HG02981 (cell line): ENCODE measurements around the gene ZNF276.
A peak's percentile ranks its signal among the peaks of the same experiment; 100 is the strongest.
"Not testable (repeated sequence)": the region's sequence is repeated elsewhere in the genome, so short reads cannot be mapped to it uniquely, and the experiment has no call there.

ENCODE experiments used
- ATAC-seq: cut with Tn5 transposase; IDR thresholded peaks from one replicate; pipeline ENCODE4 v1.9.1; 2021; ENCODE audit warnings: mild to moderate bottlenecking, moderate library complexity; ENCODE audit not compliant: unreplicated experiment

The ZNF276 gene

GRCh38 chr16:89695875-89696669, 25.3 kb upstream of the ZNF276 start:
- no peak for ATAC-seq

DNA sequence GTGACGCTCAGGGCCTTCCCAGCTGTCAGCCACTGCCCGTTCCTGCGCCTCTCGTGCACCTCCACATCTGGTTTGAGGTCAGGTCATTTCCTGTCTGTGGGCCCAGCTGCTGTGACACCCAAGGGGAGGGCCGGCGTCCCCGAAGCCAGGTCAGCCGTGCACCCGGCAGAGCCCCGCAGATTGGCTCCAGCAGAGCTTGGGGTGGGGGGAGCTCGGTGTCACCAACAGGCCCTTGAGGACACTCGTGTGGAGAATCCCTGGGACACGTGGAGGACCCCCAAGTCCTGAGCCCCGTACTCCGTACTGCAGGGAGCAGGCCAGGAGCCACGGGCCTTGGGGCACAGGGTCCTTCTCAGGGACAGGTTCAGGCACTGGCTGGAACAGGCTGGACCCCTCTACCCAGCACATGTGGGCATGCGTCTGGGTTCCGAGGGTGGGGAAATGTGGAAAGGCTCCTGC, 24.6 kb upstream of the ZNF276 start:
- no peak for ATAC-seq

GRCh38 chr16:89697161-89697615, 24.1 kb upstream of the ZNF276 start:
- ATAC-seq: no peak

DNA sequence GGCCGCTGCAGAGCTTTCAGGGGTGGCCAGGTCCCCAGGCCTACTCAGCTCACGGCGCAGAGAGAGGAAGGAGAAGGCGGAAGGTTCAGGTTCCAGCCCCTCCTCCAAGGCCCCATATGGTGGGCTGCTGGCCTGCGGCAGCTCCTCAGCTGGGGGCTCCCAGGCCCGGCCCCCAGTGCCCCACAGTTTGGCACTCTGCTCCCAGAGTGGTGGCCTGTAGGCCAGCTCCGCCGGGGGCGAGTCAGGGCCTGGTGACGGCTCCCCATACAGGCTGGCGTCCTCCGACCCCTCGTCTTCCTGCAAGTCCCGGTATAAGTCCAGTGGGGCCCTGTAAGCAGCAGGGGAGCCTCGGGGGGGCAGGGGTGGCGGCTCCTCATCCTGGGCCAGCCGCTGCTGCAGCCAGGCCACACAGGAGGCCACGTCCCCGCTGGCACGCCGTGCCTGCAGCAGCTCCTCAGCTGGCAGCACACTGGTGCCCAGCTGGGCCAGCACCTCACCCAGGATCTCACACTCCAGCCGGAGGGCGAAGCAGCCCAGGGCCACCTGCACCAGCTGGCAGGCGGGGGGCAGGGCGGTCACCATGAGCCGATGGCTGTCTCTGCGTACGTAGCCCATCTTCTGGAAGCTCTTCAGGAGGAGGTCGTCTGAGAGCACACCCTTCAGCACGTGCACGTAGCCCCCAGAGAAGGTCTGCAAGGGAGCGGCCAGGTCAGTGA, 23.6 kb upstream of the ZNF276 start:
- no peak for ATAC-seq

DNA sequence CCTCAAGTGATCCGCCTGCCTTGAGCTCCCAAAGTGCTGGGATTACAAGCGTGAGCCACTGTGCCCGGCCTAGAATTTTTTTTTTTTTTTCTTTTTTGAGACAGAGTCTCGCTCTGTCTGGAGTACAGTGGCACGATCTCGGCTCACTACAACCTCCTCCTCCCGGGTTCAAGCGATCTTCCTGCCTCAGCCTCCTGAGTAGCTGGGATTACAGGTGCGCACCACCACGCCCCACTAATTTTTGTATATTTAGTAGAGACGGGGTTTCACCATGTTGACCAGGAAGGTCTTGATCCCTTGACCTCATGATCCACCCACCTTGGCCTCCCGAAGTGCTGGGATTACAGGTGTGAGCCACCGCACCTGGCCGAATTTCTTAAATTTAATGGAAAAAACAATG, 22.6 kb upstream of the ZNF276 start:
- not testable (repeated sequence) for ATAC-seq

GRCh38 chr16:89699629-89700099, 21.7 kb upstream of the ZNF276 start:
- not testable (repeated sequence) for ATAC-seq

DNA sequence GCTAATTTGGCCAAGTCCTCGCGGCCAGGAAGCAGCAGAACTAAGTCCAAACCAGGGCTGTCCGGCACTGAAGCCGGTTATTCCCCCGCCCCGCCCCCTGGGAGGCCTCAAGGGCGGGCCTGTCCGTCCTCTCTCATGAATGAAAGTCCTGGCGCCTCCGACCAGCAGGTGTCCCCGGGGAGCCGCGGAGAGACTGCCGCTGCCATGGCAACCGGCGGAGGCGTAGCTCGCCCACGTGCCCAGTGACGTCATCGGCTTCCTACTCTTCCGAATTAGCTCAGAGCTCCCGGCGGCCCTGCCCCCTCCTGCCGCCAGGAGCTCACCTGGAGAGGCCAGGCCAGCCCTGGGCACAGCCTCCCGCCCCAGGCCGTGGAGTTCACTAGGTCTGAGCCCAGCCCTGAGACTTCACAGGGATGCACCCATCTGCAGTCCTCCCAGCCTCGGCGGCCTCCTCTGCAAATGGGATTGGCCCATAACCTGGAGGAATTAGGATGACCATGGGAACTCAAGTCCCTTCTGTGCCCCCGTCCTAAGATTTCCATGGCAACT, 21.2 kb upstream of the ZNF276 start:
- peak; percentile 40 for ATAC-seq

DNA sequence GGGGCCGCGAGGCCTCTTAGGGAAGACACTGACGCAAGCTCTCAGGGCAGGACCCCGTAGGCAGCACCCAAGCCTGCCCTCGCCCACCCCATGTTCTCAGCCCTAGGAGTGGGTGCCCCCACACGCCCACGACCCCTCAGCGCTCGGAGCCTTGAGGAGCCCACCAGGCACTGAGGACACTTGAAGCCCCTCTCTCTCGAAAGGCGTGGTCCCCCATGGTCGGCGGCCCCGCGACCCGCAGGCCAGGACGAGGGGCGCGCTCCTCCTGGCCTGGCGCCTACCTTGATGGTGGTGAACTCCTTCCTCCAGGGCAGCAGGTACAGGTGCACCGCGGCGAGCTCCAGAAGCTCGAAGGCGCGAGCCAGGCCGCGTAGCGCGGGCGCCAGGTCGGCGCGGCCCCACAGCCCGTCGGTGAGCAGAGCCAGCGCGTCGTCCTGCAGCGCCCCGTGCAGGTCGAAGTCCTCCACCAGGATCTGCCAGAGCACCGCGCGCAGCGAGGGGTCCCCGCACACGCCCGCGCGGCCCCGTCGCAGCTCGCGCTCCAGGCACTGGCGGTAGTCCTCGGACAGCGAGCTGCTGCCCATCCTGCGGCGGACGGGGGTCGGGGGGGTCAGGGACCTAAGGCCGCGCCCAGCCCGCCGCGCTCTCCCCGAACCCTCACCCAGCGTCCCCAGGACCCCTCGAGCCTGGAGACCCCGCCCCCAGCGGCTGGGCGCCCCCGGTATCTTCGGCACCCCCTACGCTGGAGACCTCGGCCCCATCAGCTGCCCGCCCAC, 20.5 kb upstream of the ZNF276 start:
- no peak for ATAC-seq

GRCh38 chr16:89701425-89702406, 19.6 kb upstream of the ZNF276 start, which contains the start of gene SPATA2L:
TSS of gene SPATA2L (minus strand) at chr16:89701705. CDS start at chr16:89701232, 473 bp downstream.
- ATAC-seq: peak; percentile 69

DNA sequence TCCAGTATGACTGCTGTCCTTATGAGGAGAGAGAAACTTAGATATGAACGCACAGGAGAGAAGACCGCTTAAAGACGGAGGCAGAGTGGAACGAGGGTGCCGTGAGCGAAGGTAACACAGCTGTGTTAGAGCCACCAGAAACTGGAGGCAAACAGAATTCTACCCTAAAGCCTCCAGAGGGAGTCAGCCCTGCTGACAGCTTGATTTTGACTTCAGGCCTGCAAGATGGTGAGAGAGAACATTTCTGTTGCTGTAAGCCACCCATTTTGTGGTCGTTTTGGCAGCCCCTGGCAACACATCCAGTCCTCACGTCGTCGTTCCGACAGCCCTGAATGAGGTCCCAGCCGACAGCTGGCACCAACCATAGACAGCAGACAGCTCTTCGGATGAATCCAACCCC, 17.1 kb upstream of the ZNF276 start:
- no peak for ATAC-seq

DNA sequence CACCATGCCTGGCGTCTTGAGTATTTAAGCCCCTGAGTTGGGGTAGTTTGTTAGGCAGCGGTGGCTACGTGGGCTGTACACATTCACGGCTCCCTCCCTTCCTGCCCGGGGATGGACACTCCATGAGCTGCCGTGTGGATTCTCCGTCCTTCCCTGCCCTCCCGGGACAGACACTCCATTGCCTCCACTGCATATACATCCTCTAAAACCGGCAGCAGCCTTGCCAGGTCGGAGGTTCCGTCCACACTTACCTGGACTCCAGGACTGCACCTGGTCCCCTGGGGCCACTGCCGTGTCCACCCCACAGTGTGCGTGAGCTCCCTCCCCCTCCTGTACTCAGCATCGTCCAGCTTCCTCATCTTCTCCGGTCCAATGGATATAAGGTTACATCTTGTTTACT, 16.3 kb upstream of the ZNF276 start:
- ATAC-seq: no peak

DNA sequence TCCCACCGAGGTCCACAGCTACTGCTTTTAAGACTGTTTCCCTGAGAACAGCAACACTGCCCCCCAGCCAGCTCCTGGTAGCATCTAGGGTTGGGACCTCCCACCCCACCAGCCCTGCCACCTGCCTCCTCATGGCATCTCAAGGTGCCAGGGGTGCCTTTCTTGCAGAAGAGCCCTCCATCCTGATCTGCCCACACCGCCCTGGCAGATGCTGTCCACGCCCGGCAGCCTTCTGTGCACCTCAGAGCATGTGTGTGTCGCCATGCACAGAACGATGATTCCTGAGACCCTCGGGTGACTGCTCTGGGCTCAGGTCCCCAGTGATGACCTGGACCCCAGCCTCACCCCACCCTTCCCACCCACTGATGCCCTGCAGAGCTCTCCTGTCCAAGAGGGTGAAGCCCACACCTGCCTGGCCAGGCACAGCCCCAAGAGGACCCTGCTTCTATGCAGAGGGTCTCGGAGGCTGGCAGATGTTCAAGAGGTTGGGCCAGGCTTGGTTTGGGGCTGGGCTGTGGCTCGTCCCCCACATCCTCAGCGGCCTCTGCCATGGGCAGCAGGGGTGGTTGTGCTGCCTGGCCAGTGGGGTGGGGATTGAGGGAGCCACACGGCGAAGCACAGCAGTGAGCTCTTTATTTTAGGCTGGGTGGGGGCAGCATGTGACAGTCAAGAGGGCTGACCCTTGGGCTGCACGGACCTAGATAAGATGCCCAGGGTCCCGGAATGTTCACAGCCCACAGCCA, 14.6 kb upstream of the ZNF276 start:
- no peak for ATAC-seq

- ATAC-seq: no peak
Observed at GRCh38 chr16:89707695-89708094, 13.6 kb upstream of the ZNF276 start.

DNA sequence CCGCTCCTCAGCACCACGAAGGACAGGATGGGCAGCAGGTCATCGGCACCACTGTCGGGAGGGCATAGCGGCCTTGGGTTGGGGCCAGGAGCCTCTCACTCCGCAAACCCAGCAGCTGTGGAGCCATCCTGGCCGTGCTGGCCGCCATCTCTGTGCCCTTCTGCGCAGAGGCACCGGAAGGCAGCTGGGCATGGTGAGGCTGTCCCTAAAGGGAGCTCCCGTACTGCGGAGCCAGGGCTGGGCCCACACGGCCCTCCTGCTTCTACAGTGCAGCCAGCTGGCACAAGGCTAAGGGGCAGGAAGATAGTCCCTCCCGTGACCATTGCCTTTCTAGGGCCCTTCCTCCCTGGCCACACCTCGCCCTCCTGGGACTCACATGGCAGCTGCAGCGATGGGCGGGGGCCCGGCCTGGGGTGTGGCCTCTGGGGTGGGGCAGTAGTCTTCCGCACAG, 12.8 kb upstream of the ZNF276 start:
- no peak for ATAC-seq

DNA sequence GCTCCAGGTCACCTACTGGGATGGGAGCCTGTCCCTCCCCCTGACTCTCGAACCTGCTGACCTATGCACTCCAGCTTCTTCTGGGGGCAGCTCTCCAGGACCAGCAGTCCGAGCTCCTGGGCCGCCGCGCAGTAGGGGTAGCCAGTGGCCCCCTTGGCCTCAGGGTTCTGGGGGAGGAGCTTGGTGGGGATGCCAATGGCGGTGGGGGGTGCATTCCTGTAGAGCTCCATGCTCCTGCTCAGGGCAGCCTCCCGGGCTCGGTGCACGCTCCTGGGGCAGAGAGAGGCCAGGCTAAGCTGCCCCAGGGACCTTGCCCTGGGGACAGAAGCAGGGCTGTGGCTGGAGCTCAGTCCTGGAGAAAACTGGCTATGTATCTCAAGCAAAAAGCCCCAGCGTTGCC, 12.2 kb upstream of the ZNF276 start:
- ATAC-seq: no peak

DNA sequence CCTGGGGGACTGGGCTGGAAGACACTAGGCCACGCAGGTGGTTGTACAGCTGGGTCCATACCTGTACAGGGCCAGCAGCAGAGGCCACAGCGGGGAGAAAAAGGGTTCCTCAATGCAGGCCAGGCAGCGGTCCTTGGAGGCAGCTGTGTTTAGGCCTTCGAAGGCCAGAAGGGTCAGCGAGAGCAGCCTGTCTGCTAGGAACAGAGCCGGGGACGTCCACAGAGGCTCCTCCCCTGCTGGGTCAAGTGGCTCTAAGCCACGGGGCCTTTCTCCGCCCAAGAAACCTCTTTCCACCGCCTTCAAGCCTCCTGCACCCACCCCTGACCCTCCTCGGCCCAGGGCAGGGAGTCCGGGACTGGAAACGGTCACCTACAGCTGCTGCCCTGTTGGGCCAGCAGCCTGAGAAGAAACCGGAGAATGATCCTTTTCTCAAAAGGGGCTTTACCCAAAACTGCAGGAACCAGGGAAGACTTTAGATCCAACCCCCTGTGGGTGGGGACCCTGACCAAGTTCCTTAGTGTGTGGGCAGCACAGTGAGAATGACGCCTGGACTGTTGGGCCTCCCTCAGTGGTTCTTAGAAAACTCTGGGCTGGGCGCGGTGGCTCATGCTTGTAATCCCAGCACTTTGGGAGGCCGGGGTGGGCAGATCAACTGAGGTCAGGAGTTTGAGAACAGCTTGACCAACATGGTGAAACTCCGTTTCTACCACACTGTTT, 11.5 kb upstream of the ZNF276 start:
- ATAC-seq: no peak

DNA sequence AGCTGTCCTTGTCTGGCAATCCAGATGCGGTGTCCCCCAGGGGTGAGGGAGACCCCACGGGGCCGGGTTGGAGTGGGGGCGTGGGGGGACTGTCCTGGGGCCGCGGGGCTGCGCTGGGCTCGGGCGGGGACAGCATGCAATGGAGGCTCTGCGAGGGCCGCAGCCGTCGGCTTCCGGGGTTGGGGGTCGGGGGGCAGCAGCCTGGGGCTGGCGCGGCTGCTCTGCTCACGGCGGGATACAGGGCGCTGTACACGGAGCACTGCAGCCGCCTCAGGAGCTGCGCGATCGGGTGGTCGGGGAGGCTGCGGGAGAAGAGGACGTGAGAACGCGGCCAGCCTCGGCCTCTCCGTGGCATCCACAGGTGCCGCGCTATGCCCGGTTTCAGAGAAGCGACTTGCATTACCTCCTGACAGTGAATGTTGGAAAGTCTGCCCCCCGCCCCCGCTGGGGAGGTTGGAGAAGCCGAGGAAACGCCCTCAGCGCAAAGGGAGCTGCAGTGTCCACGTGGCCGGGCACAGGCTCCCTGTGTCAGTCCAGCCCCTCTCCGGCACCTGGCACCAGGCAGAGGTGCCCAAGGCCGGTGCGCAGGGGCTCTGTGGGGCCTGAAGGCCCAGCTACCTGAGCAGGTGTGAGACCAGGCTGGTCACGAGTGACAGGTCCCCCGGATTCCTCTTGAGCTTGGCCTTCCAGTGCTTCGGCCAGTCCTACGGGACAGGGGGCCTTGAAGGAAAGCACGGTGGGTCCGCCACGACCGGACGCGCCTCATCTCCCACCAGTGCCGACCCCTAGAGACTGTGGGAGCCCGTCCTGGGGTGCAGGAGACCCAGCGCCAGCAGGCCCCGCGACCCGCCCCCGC, 10.4 kb upstream of the ZNF276 start:
- no peak for ATAC-seq
